Naive B cell (primary cell): ENCODE results near the gene EEPD1. TPM values are rescaled to one million over a fixed set of nuclear protein-coding genes. Genes with fewer than 3 reads are reported as not detected.

Source experiments
- ATAC-seq, 2 donors: fragments of 150-1000 bp; cut with Tn5 transposase; 2 replicates each; pipeline ENCODE4 v1.10.0; 2021; ENCODE audit warnings: low read depth in 2 of 2, mild to moderate bottlenecking in 2 of 2, moderate library complexity in 2 of 2
- DNase-seq: peaks from one replicate; pipeline ENCODE4 v3.0.0; 2022
- H3K27ac Mint-ChIP-seq, 6 donors: one replicate each; pipeline ENCODE4 v1.8.0; 2020 to 2022; ENCODE audit warnings: mild to moderate bottlenecking in 6 of 6, mixed read lengths in 6 of 6, moderate library complexity in 5 of 6, inconsistent platforms in 2 of 6
- H3K27me3 Mint-ChIP-seq, 3 donors: one replicate each; pipeline ENCODE4 v1.8.0; 2021 to 2022; ENCODE audit warnings: mixed read lengths in 3 of 3, mild to moderate bottlenecking in 1 of 3
- H3K36me3 Mint-ChIP-seq, 2 donors: one replicate each; pipeline ENCODE4 v1.8.0; 2020 to 2022; ENCODE audit warnings: mixed read lengths in 2 of 2, inconsistent platforms in 1 of 2, mild to moderate bottlenecking in 1 of 2
- H3K4me1 Mint-ChIP-seq, 3 donors: one replicate each; pipeline ENCODE4 v1.8.0; 2020 to 2022; ENCODE audit warnings: mixed read lengths in 3 of 3, inconsistent platforms in 1 of 3, mild to moderate bottlenecking in 1 of 3, moderate library complexity in 1 of 3
- H3K4me3 Mint-ChIP-seq, 8 donors: one replicate each; pipeline ENCODE4 v1.8.0; 2020 to 2022; ENCODE audit warnings: mild to moderate bottlenecking in 8 of 8, mixed read lengths in 8 of 8, moderate library complexity in 8 of 8, inconsistent platforms in 2 of 8
- H3K9me3 Mint-ChIP-seq, 7 donors: one replicate each; pipeline ENCODE4 v1.8.0; 2020 to 2022; ENCODE audit warnings: mixed read lengths in 7 of 7, mild to moderate bottlenecking in 5 of 7, inconsistent platforms in 2 of 7, moderate library complexity in 1 of 7
- polyA plus RNA-seq, 6 donors: library from polyadenylated mRNA; unstranded; fragments of 300-500 nt; fragmentation: Illumina TruSeq; gene quantifications; one replicate each; pipeline ENCODE4 v1.2.3, GENCODE V29; 2021; ENCODE audit warnings: low read depth in 6 of 6

EEPD1 gene
- polyA plus RNA-seq, 6 donors from 2014 or later: 0.18 to 0.25 (median 0.20) TPM; not detected in 3

GRCh38 chr7:36176697-36177096, 23.6 kb downstream of the EEPD1 start:
- Mint-ChIP-seq H3K9me3 (peaks cover 0 to 8% (median 0%) of the 10 kb centered on the region in 7 donors), H3K4me1 (peaks cover 0 to 7% (median 6%) of the 10 kb centered on the region in 3 donors), H3K27ac (no peak overlapping the region), H3K4me3 (no peak overlapping the region), H3K27me3 (peaks cover 5 to 11% (median 7%) of the 10 kb centered on the region in 3 donors), H3K36me3 (no peaks in the 10 kb centered on the region)
- ATAC-seq (no peak), DNase-seq (no peak)

GRCh38 chr7:36180121-36180520, 27.1 kb downstream of the EEPD1 start:
- Mint-ChIP-seq H3K27me3 (peaks cover 5 to 11% (median 5%) of the 10 kb centered on the region in 3 donors), H3K9me3 (no peaks in the 10 kb centered on the region), H3K36me3 (no peaks in the 10 kb centered on the region), H3K4me3 (no peak overlapping the region), H3K27ac (no peak overlapping the region), H3K4me1 (peaks cover 0 to 7% (median 6%) of the 10 kb centered on the region in 3 donors)
- DNase-seq: no peak
- ATAC-seq: no peak

GRCh38 chr7:36181668-36182067, 28.6 kb downstream of the EEPD1 start:
- H3K36me3 Mint-ChIP-seq: no peaks in the 10 kb centered on the region
- H3K27ac Mint-ChIP-seq: no peak overlapping the region
- no peak for ATAC-seq
- H3K4me3 Mint-ChIP-seq: no peak overlapping the region
- no peaks in the 10 kb centered on the region for H3K9me3 Mint-ChIP-seq
- H3K27me3 Mint-ChIP-seq: peaks cover 0 to 11% (median 5%) of the 10 kb centered on the region in 3 donors
- no peak for DNase-seq
- no peaks in the 10 kb centered on the region for H3K4me1 Mint-ChIP-seq

- H3K27ac Mint-ChIP-seq: no peak overlapping the region
- H3K9me3 Mint-ChIP-seq: no peaks in the 10 kb centered on the region
- no peak overlapping the region for H3K4me3 Mint-ChIP-seq
- H3K4me1 Mint-ChIP-seq: no peaks in the 10 kb centered on the region
- DNase-seq: no peak
- peaks cover 0 to 11% (median 5%) of the 10 kb centered on the region in 3 donors for H3K27me3 Mint-ChIP-seq
- no peak for ATAC-seq
- H3K36me3 Mint-ChIP-seq: no peaks in the 10 kb centered on the region
Measured at GRCh38 chr7:36182854-36183604, 30.0 kb downstream of the EEPD1 start.

- no peak overlapping the region for H3K4me3 Mint-ChIP-seq
Measured at GRCh38 chr7:36185092-36185491, 32.0 kb downstream of the EEPD1 start.

GRCh38 chr7:36185756-36186155, 32.7 kb downstream of the EEPD1 start:
- ATAC-seq (no peak), DNase-seq (no peak)
- Mint-ChIP-seq H3K36me3 (no peaks in the 10 kb centered on the region), H3K27ac (no peak overlapping the region), H3K4me3 (no peak overlapping the region), H3K27me3 (peaks cover 0 to 9% (median 5%) of the 10 kb centered on the region in 3 donors), H3K9me3 (no peaks in the 10 kb centered on the region), H3K4me1 (no peaks in the 10 kb centered on the region)

More at GRCh38 chr7:36185092-36185491, 32.0 kb downstream of the EEPD1 start:
- Mint-ChIP-seq H3K4me1 (no peaks in the 10 kb centered on the region), H3K27ac (no peak overlapping the region), H3K9me3 (no peaks in the 10 kb centered on the region), H3K27me3 (peaks cover 0 to 11% (median 5%) of the 10 kb centered on the region in 3 donors), H3K36me3 (no peaks in the 10 kb centered on the region)
- ATAC-seq (no peak), DNase-seq (no peak)

- H3K4me3 Mint-ChIP-seq: no peak overlapping the region
- H3K4me1 Mint-ChIP-seq: peaks cover 0 to 6% (median 4%) of the 10 kb centered on the region in 3 donors
- H3K27ac Mint-ChIP-seq: no peak overlapping the region
- ATAC-seq: no peak
- DNase-seq: no peak
- H3K36me3 Mint-ChIP-seq: no peaks in the 10 kb centered on the region
- H3K27me3 Mint-ChIP-seq: peaks cover 0 to 8% (median 5%) of the 10 kb centered on the region in 3 donors
- no peaks in the 10 kb centered on the region for H3K9me3 Mint-ChIP-seq
Measured at GRCh38 chr7:36186359-36187121, 33.5 kb downstream of the EEPD1 start.

GRCh38 chr7:36188266-36188665, 35.2 kb downstream of the EEPD1 start:
- H3K27me3 Mint-ChIP-seq: peaks cover 0 to 8% (median 0%) of the 10 kb centered on the region in 3 donors
- DNase-seq (no peak), ATAC-seq (no peak)
- H3K4me1 Mint-ChIP-seq: peaks cover 0 to 9% (median 6%) of the 10 kb centered on the region in 3 donors
- H3K4me3 Mint-ChIP-seq: no peak overlapping the region
- no peaks in the 10 kb centered on the region for H3K9me3 Mint-ChIP-seq
- no peak overlapping the region for H3K27ac Mint-ChIP-seq
- no peaks in the 10 kb centered on the region for H3K36me3 Mint-ChIP-seq

GRCh38 chr7:36188906-36189305, 35.9 kb downstream of the EEPD1 start:
- H3K9me3 Mint-ChIP-seq: no peaks in the 10 kb centered on the region
- H3K4me3 Mint-ChIP-seq: no peak overlapping the region
- H3K27me3 Mint-ChIP-seq: peaks cover 0 to 8% (median 0%) of the 10 kb centered on the region in 3 donors
- no peaks in the 10 kb centered on the region for H3K36me3 Mint-ChIP-seq
- H3K4me1 Mint-ChIP-seq: peaks cover 0 to 9% (median 6%) of the 10 kb centered on the region in 3 donors
- H3K27ac Mint-ChIP-seq: no peak overlapping the region
- DNase-seq (no peak), ATAC-seq (no peak)

GRCh38 chr7:36190447-36191291, 37.6 kb downstream of the EEPD1 start:
- Mint-ChIP-seq H3K27me3 (peaks cover 0 to 8% (median 0%) of the 10 kb centered on the region in 3 donors), H3K36me3 (no peaks in the 10 kb centered on the region), H3K4me1 (peaks cover 0 to 9% (median 6%) of the 10 kb centered on the region in 3 donors), H3K9me3 (no peaks in the 10 kb centered on the region), H3K27ac (peak overlapping the region in 2 of 6 donors; percentile 6 to 52), H3K4me3 (no peak overlapping the region)
- DNase-seq (no peak), ATAC-seq (no peak)

- no peaks in the 10 kb centered on the region for H3K9me3 Mint-ChIP-seq
- no peak overlapping the region for H3K4me3 Mint-ChIP-seq
Measured at GRCh38 chr7:36191292-36191920, 38.4 kb downstream of the EEPD1 start.

GRCh38 chr7:36192053-36192824, 39.2 kb downstream of the EEPD1 start:
- H3K4me3 Mint-ChIP-seq: no peak overlapping the region
- peak overlapping the region in 1 of 6 donors; percentile 54 for H3K27ac Mint-ChIP-seq
- H3K27me3 Mint-ChIP-seq: peaks cover 0 to 8% (median 0%) of the 10 kb centered on the region in 3 donors
- ATAC-seq (peak; percentile 16 to 28), DNase-seq (no peak)
- peaks cover 0 to 9% (median 6%) of the 10 kb centered on the region in 3 donors for H3K4me1 Mint-ChIP-seq
- no peaks in the 10 kb centered on the region for H3K9me3 Mint-ChIP-seq
- no peaks in the 10 kb centered on the region for H3K36me3 Mint-ChIP-seq

More at GRCh38 chr7:36191292-36191920, 38.4 kb downstream of the EEPD1 start:
- Mint-ChIP-seq H3K27ac (peak overlapping the region in 2 of 6 donors; percentile 52 to 54), H3K27me3 (peaks cover 0 to 8% (median 0%) of the 10 kb centered on the region in 3 donors), H3K4me1 (peaks cover 0 to 9% (median 6%) of the 10 kb centered on the region in 3 donors), H3K36me3 (no peaks in the 10 kb centered on the region)
- ATAC-seq (no peak), DNase-seq (no peak)
